CD8-positive, alpha-beta memory T cell (primary cell): ENCODE data around the gene AK2. TPM values are rescaled to one million over a fixed set of nuclear protein-coding genes. Genes with fewer than 3 reads are reported as not detected.
A peak's percentile ranks its signal among the peaks of the same experiment; 100 is the strongest.
"Not testable (repeated sequence)": the region's sequence is repeated elsewhere in the genome, so short reads cannot be mapped to it uniquely, and the experiment has no call there.

Experiments used
- CTCF ChIA-PET: fragments of 350-600 bp; sonication (Branson Sonifier 250); formaldehyde crosslinking; loops from one replicate; lab custom pipeline; 2021; ENCODE audit warnings: antibody characterized with exemption; lab: Charles Lee
- POLR2A ChIA-PET: fragments of 350-600 bp; sonication (Branson Sonifier 250); formaldehyde crosslinking; loops from one replicate; lab custom pipeline; 2021; ENCODE audit warnings: antibody characterized with exemption; lab: Charles Lee
- DNase-seq, 5 donors: peaks; one replicate each; pipeline versions ENCODE4 v3.0.0 to v3.0.0-alpha.2; 2020 to 2022; ENCODE audit warnings: mixed read lengths in 1 of 5
- H3K27ac ChIP-seq: one replicate; pipeline ENCODE4 v1.7.0; 2013; ENCODE audit warnings: low read depth, mild to moderate bottlenecking, low read length, moderate library complexity
- H3K27me3 ChIP-seq: 2 replicates; pipeline ENCODE4 v1.7.0; 2013; ENCODE audit warnings: low read length, mild to moderate bottlenecking; ENCODE audit not compliant: insufficient read depth, poor library complexity, severe bottlenecking
- H3K36me3 ChIP-seq: 2 replicates; pipeline ENCODE4 v1.7.0; 2013; ENCODE audit warnings: mild to moderate bottlenecking, low read length, moderate library complexity; ENCODE audit not compliant: insufficient read depth
- H3K4me1 ChIP-seq: 2 replicates; pipeline ENCODE4 v1.7.0; 2013; ENCODE audit warnings: mild to moderate bottlenecking, low read length, moderate library complexity; ENCODE audit not compliant: insufficient read depth
- H3K4me3 ChIP-seq: 2 replicates; pipeline ENCODE4 v1.7.0; 2013; ENCODE audit warnings: mild to moderate bottlenecking, low read length
- H3K9me3 ChIP-seq: 2 replicates; pipeline ENCODE4 v1.7.0; 2013; ENCODE audit warnings: mild to moderate bottlenecking, low read length
- H3K27ac Mint-ChIP-seq, 8 donors: one replicate each; pipeline ENCODE4 v1.8.0; 2020 to 2021; ENCODE audit warnings: mixed read lengths in 8 of 8, mild to moderate bottlenecking in 6 of 8, inconsistent platforms in 3 of 8, moderate library complexity in 3 of 8
- H3K27me3 Mint-ChIP-seq, 2 donors: one replicate each; pipeline ENCODE4 v1.8.0; 2020 to 2021; ENCODE audit warnings: mixed read lengths in 2 of 2, mild to moderate bottlenecking in 1 of 2, moderate library complexity in 1 of 2
- H3K36me3 Mint-ChIP-seq, 3 donors: one replicate each; pipeline ENCODE4 v1.8.0; 2020 to 2021; ENCODE audit warnings: mixed read lengths in 3 of 3, inconsistent platforms in 1 of 3, mild to moderate bottlenecking in 1 of 3
- H3K4me1 Mint-ChIP-seq, 3 donors: one replicate each; pipeline ENCODE4 v1.8.0; 2020 to 2021; ENCODE audit warnings: mixed read lengths in 3 of 3, inconsistent platforms in 1 of 3, mild to moderate bottlenecking in 1 of 3
- H3K4me3 Mint-ChIP-seq, 7 donors: one replicate each; pipeline ENCODE4 v1.8.0; 2020 to 2021; ENCODE audit warnings: mixed read lengths in 7 of 7, mild to moderate bottlenecking in 6 of 7, moderate library complexity in 4 of 7, inconsistent platforms in 2 of 7
- H3K9me3 Mint-ChIP-seq, 5 donors: one replicate each; pipeline ENCODE4 v1.8.0; 2020 to 2022; ENCODE audit warnings: mixed read lengths in 5 of 5, mild to moderate bottlenecking in 3 of 5, moderate library complexity in 2 of 5, inconsistent platforms in 1 of 5
- polyA plus RNA-seq: library from polyadenylated mRNA; unstranded; fragments of 300-500 nt; fragmentation: Illumina TruSeq; gene quantifications from one replicate; pipeline ENCODE4 v1.2.3, GENCODE V29; 2021
- total RNA-seq, 2 experiments: library from RNA; stranded (reverse); gene quantifications; one replicate each; pipeline ENCODE4 v1.2.3, GENCODE V29; 2021

AK2 gene
- total and polyA plus RNA-seq, 3 experiments from 2014 or later: 110 to 305 (median 288) TPM

- H3K4me1 ChIP-seq, CTCF ChIA-PET, DNase-seq, H3K9me3 ChIP-seq, H3K27ac ChIP-seq, H3K36me3 ChIP-seq, H3K4me3 ChIP-seq, POLR2A ChIA-PET, H3K27me3 ChIP-seq, H3K4me1 Mint-ChIP-seq, H3K27ac Mint-ChIP-seq, H3K4me3 Mint-ChIP-seq: not testable (repeated sequence)
- Mint-ChIP-seq H3K27me3 (peaks cover 16 to 22% of the 10 kb centered on the region in 2 donors), H3K36me3 (peaks cover 8 to 57% (median 12%) of the 10 kb centered on the region in 3 donors), H3K9me3 (peaks cover 47 to 66% (median 60%) of the 10 kb centered on the region in 5 donors)
Observed at GRCh38 chr1:33064284-33064683, 27.6 kb upstream of the AK2 start.

GRCh38 chr1:33061834-33062233, 25.2 kb upstream of the AK2 start:
- peaks cover 39 to 56% (median 55%) of the 10 kb centered on the region in 5 donors for H3K9me3 Mint-ChIP-seq
- no peak for DNase-seq
- no peak overlapping the region for H3K4me3 ChIP-seq
- no peak overlapping the region for H3K4me3 Mint-ChIP-seq
- no peaks in the 10 kb centered on the region for H3K4me1 ChIP-seq
- H3K27ac Mint-ChIP-seq: no peak overlapping the region
- no peaks in the 10 kb centered on the region for H3K36me3 ChIP-seq
- no peaks in the 10 kb centered on the region for H3K4me1 Mint-ChIP-seq
- ChIA-PET CTCF (no interaction called here), POLR2A (interaction anchor here (0.5 kb wide), 1 partner anchor 19 kb away, joined by 3 read pairs; the partner anchor contains the start of gene AZIN2)
- no peak overlapping the region for H3K27ac ChIP-seq
- H3K27me3 Mint-ChIP-seq: peaks cover 11 to 15% of the 10 kb centered on the region in 2 donors
- H3K27me3 ChIP-seq: no peaks in the 10 kb centered on the region
- H3K9me3 ChIP-seq: no peaks in the 10 kb centered on the region
- H3K36me3 Mint-ChIP-seq: peaks cover 4 to 50% (median 12%) of the 10 kb centered on the region in 3 donors

- Mint-ChIP-seq H3K27me3 (peaks cover 11 to 15% of the 10 kb centered on the region in 2 donors), H3K9me3 (peaks cover 27 to 45% (median 43%) of the 10 kb centered on the region in 5 donors), H3K4me3 (no peak overlapping the region), H3K4me1 (peaks cover 0 to 1% (median under 1%) of the 10 kb centered on the region in 3 donors), H3K36me3 (peaks cover 4 to 38% (median 12%) of the 10 kb centered on the region in 3 donors), H3K27ac (no peak overlapping the region)
- Histone ChIP-seq H3K4me1 (no peaks in the 10 kb centered on the region), H3K36me3 (no peaks in the 10 kb centered on the region), H3K27ac (no peak overlapping the region), H3K9me3 (no peaks in the 10 kb centered on the region), H3K27me3 (no peaks in the 10 kb centered on the region), H3K4me3 (no peak overlapping the region)
- ChIA-PET POLR2A (no interaction called here), CTCF (no interaction called here)
- no peak for DNase-seq
Observed at GRCh38 chr1:33060579-33061083, 23.9 kb upstream of the AK2 start.

- H3K4me3 Mint-ChIP-seq: no peak overlapping the region
- no peak overlapping the region for H3K4me3 ChIP-seq
- POLR2A ChIA-PET: interaction anchor here (0.6 to 0.7 kb wide), 2 partner anchors 111 to 786 kb away, joined by 3 to 4 read pairs; no protein-coding TSS in a partner anchor
Observed at GRCh38 chr1:33057095-33057494, 20.4 kb upstream of the AK2 start.

GRCh38 chr1:33056426-33056825, 19.7 kb upstream of the AK2 start:
- Histone ChIP-seq H3K27me3 (no peaks in the 10 kb centered on the region), H3K9me3 (no peaks in the 10 kb centered on the region), H3K36me3 (no peaks in the 10 kb centered on the region), H3K4me3 (no peak overlapping the region), H3K27ac (no peak overlapping the region), H3K4me1 (no peaks in the 10 kb centered on the region)
- peaks cover 0 to 7% (median 5%) of the 10 kb centered on the region in 3 donors for H3K4me1 Mint-ChIP-seq
- ChIA-PET POLR2A (interaction anchor here (0.6 kb wide), 1 partner anchor 111 kb away, joined by 3 read pairs; no protein-coding TSS in a partner anchor), CTCF (interaction anchor here (1.0 to 2.6 kb wide), 7 partner anchors 10 to 181 kb away, joined by 3 to 12 read pairs (median 4); no protein-coding TSS in a partner anchor)
- peaks cover 0 to 9% (median 0%) of the 10 kb centered on the region in 3 donors for H3K36me3 Mint-ChIP-seq
- no peak overlapping the region for H3K4me3 Mint-ChIP-seq
- H3K27ac Mint-ChIP-seq: no peak overlapping the region
- peaks cover 5 to 10% of the 10 kb centered on the region in 2 donors for H3K27me3 Mint-ChIP-seq
- no peak for DNase-seq
- peaks cover 0 to 6% (median 6%) of the 10 kb centered on the region in 5 donors for H3K9me3 Mint-ChIP-seq

More at GRCh38 chr1:33057095-33057494, 20.4 kb upstream of the AK2 start:
- Histone ChIP-seq H3K27me3 (no peaks in the 10 kb centered on the region), H3K27ac (no peak overlapping the region), H3K9me3 (no peaks in the 10 kb centered on the region), H3K4me1 (no peaks in the 10 kb centered on the region), H3K36me3 (no peaks in the 10 kb centered on the region)
- peaks cover 0 to 7% (median 5%) of the 10 kb centered on the region in 3 donors for H3K4me1 Mint-ChIP-seq
- H3K27ac Mint-ChIP-seq: no peak overlapping the region
- H3K9me3 Mint-ChIP-seq: peaks cover 4 to 13% (median 11%) of the 10 kb centered on the region in 5 donors
- DNase-seq: no peak
- peaks cover 0 to 12% (median 3%) of the 10 kb centered on the region in 3 donors for H3K36me3 Mint-ChIP-seq
- H3K27me3 Mint-ChIP-seq: peaks cover 7 to 10% of the 10 kb centered on the region in 2 donors
- CTCF ChIA-PET: interaction anchor here (1.0 to 2.6 kb wide), 5 partner anchors 52 to 128 kb away, joined by 3 to 12 read pairs (median 4); no protein-coding TSS in a partner anchor

- peaks cover 0 to 4% (median 0%) of the 10 kb centered on the region in 3 donors for H3K36me3 Mint-ChIP-seq
- Histone ChIP-seq H3K4me1 (no peaks in the 10 kb centered on the region), H3K9me3 (no peaks in the 10 kb centered on the region), H3K27ac (no peak overlapping the region), H3K36me3 (no peaks in the 10 kb centered on the region), H3K27me3 (no peaks in the 10 kb centered on the region), H3K4me3 (no peak overlapping the region)
- H3K4me1 Mint-ChIP-seq: peaks cover 0 to 7% (median 7%) of the 10 kb centered on the region in 3 donors
- CTCF ChIA-PET: interaction anchor here (0.7 to 2.6 kb wide), 13 partner anchors 9 to 180 kb away, joined by 3 to 12 read pairs (median 4); no protein-coding TSS in a partner anchor
- peaks cover 0 to 14% of the 10 kb centered on the region in 2 donors for H3K27me3 Mint-ChIP-seq
- DNase-seq: peak in 2 of 5 donors; percentile 11 to 31
- POLR2A ChIA-PET: interaction anchor here (0.8 kb wide), 1 partner anchor 122 kb away, joined by 3 read pairs; no protein-coding TSS in a partner anchor
- H3K27ac Mint-ChIP-seq: peak overlapping the region in 2 of 8 donors; percentile 14 to 68
- no peak overlapping the region for H3K4me3 Mint-ChIP-seq
- peaks cover 0 to 3% (median 0%) of the 10 kb centered on the region in 5 donors for H3K9me3 Mint-ChIP-seq
Observed at GRCh38 chr1:33055210-33056008, 18.7 kb upstream of the AK2 start.

- Mint-ChIP-seq H3K36me3 (no peaks in the 10 kb centered on the region), H3K27me3 (peaks cover 2 to 4% of the 10 kb centered on the region in 2 donors), H3K4me3 (no peak overlapping the region), H3K27ac (peak overlapping the region in 2 of 8 donors; percentile 33 to 36), H3K9me3 (no peaks in the 10 kb centered on the region), H3K4me1 (peaks cover 8 to 13% (median 13%) of the 10 kb centered on the region in 3 donors)
- no peak overlapping the region for H3K27ac ChIP-seq
- H3K27me3 ChIP-seq: no peaks in the 10 kb centered on the region
- H3K4me3 ChIP-seq: no peak overlapping the region
- POLR2A ChIA-PET: no interaction called here
- CTCF ChIA-PET: no interaction called here
- DNase-seq: no peak
- no peaks in the 10 kb centered on the region for H3K36me3 ChIP-seq
- no peaks in the 10 kb centered on the region for H3K9me3 ChIP-seq
- H3K4me1 ChIP-seq: peaks cover 3% of the 10 kb centered on the region
Observed at GRCh38 chr1:33050221-33051076, 13.8 kb upstream of the AK2 start.
